T-helper 1 cell (primary cell): Measurements from ENCODE around the gene MCCD1.
"Not testable (repeated sequence)": the region's sequence is repeated elsewhere in the genome, so short reads cannot be mapped to it uniquely, and the experiment has no call there.

Source experiments
- DNase-seq, 5 donors: peaks; one replicate each; pipeline ENCODE4 v3.0.0-alpha.2; 2012 to 2020
- total RNA-seq, 4 donors: gene quantifications; one replicate each; lab custom pipeline; 2026; lab: John Stamatoyannopoulos, UW

Gene MCCD1
- 0 reads per million in 4 donors for total RNA-seq

DNA sequence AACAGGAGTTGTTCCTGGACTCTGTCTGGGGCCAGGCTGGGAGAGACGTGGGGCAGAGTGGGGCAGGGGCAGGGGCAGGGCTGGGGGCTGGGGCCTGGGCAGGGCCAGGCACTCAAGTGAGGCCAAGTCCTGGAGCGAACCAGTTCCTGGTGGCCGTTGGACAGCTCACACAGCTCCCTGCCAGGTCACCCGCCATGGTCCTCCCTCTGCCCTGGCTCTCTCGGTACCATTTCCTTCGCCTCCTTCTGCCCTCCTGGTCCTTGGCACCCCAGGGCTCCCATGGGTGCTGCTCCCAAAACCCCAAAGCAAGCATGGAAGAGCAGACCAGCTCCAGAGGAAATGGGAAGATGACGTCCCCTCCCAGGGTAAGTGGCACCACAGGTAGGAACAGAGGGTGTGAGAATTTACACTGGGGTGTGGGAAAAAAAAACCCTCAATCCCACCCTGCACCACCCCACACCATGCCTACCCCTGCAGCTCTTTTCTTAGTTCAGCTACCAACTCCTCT is at the start of gene MCCD1:
TSS of gene MCCD1 (plus strand) at position 142 of the 508 bp plus-strand sequence. CDS start at position 195, 53 bp downstream.
- no peak for DNase-seq

- no peak for DNase-seq
Observed at GRCh38 chr6:31479151-31479932, 49.4 kb upstream of the MCCD1 start.

- DNase-seq = no peak
Observed at GRCh38 chr6:31479933-31480535, 48.7 kb upstream of the MCCD1 start.

DNA sequence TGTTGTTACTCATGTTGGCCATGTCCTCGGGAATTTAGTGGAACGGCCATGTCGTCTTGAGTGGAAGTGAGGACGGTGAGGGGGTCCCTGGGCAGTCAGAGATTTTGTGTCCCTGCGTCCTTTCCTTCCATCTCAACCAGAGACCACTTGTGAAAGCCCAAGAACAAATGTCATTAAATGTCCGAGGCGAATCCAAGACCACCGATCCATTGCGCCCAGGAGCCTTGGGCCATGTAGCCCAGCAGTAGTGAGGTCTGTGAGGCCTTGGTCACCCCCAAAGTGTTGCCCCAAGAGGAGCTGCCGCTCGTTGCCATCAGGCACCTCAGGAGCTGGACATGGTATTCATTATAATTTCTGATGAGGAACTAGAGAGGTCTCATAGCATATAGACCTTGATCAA is 48.2 kb upstream of the MCCD1 start:
- DNase-seq = no peak

DNA sequence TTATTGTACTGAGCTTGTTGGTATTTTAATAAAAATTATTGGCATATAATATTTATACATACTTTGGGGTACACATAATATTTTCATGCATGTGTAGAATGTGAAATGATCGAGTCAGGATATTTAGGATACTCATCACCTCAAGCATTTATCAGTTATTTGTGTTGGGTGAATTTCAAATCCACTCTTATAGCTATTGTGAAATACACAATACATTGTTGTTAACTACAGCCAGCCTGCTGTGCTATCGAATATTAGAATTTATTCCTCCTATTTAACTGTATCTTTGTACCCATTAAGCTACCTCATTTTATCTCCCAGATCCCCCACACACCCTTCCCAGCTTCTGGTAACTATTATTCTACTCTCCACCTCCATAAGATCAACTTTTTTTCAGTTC is 45.4 kb upstream of the MCCD1 start:
- no peak for DNase-seq

DNA sequence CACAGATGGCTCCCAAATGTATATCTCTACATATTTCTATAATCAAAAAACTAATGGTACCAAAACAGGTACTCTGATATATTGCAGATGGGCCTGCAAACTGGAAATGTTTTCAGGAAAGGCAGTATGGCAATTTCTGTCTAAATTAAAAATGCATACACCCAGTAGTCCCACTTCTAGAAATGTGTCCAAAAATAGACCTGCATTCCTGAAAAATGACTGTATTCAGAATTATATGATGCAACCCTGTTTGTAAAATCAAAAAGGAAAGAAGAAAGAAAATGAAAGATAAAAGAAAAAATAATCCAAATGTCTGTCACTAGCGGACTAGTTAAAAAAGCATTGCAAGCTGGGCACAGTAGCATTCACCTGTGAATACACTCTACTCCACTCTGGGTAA is 43.7 kb upstream of the MCCD1 start:
- no peak for DNase-seq

GRCh38 chr6:31486065-31486837 is 42.5 kb upstream of the MCCD1 start:
- DNase-seq = not testable (repeated sequence)

DNA sequence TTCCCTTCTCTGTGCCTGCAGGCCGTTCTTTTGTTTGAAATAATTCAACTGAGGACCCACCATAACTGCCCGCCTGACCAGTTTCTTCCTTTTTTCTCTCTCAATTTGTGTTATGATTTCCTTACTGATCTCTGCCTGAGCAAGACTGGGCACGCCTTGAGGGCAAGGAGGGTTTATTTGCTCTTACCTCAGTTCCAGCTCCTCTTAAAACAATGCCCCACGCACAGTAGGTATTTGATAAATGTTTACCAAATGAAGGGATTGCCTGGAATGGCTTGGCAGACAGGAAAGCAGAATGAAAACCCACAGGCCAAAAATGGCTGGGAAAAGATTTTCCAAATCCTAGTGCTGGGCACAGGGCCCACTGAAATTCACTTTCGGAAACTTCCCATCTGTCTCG is 41.1 kb upstream of the MCCD1 start:
- DNase-seq = not testable (repeated sequence)

GRCh38 chr6:31489086-31489485 is 39.7 kb upstream of the MCCD1 start:
- DNase-seq = no peak

GRCh38 chr6:31490115-31490873 is 38.5 kb upstream of the MCCD1 start:
- no peak for DNase-seq

GRCh38 chr6:31493550-31493874 is 35.2 kb upstream of the MCCD1 start:
- not testable (repeated sequence) for DNase-seq

GRCh38 chr6:31493875-31494694 is 34.7 kb upstream of the MCCD1 start:
- DNase-seq = peak; percentile 50 to 76 (median 61)

GRCh38 chr6:31495580-31495979 is 33.2 kb upstream of the MCCD1 start:
- DNase-seq = no peak

DNA sequence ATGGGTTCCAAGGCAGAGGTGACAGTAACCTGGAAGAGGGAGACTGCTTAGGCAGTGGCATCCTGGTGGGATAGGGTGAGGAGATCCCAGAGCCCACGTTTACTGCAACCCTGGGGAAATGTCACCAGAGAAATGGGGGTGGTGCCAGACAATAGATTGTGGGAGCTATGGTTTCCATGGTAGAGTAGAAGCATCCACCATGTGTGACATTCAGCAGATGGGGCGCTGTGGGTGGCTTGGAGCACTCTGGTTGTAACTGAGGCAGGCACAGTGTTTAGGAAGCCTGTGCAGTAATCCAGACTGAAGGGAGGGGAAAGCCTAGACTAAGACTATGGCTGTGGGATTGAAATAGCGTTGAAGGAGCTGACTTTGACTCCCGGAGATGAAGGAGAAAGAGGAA is 31.9 kb upstream of the MCCD1 start:
- DNase-seq = not testable (repeated sequence)

DNA sequence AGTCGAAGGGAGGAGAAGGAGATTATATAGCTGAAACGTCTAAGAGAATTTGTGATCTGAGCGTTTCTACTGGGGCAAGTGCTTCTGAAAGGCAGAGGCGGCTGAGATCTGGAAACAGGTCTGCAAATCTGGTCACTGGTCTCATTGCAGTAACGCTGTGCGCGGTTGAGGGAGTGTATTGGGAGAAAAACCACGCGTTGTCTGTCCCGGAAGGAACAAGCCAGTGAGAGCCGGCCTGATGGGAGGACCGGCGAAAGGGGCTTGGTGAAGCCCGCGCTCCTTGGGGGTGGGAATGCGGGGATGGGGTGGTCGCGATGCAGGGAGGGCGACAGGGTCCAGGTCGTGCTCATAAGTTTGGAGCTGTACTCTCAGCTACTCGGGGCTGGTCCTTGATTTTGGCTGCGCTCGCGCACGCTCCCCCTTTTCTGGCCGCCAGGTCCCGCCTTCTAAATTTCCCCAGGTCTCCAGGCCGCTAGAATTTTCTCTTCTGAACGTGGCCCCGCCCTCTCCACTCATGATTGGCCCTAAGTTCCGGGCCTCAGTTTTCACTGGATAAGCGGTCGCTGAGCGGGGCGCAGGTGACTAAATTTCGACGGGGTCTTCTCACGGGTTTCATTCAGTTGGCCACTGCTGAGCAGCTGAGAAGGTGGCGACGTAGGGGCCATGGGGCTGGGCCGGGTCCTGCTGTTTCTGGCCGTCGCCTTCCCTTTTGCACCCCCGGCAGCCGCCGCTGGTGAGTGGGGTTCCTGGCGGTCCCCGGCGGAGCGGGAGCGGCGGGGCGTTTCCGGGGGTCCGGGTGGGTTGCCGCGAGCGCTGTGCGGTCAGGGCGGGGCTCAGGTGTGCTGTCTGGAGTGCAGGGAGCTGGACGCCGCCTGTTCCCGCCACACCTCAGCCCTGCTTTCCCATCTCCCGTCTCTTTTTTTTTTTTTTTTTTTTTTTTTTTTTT is 31.0 kb upstream of the MCCD1 start, which contains the start of gene MICB:
TSS of gene MICB (plus strand) at position 615 of the 946 bp plus-strand sequence. CDS start at position 664, 49 bp downstream.
- DNase-seq = peak; percentile 79 to 87 (median 83)

GRCh38 chr6:31498748-31499147 is 30.0 kb upstream of the MCCD1 start:
- no peak for DNase-seq

DNA sequence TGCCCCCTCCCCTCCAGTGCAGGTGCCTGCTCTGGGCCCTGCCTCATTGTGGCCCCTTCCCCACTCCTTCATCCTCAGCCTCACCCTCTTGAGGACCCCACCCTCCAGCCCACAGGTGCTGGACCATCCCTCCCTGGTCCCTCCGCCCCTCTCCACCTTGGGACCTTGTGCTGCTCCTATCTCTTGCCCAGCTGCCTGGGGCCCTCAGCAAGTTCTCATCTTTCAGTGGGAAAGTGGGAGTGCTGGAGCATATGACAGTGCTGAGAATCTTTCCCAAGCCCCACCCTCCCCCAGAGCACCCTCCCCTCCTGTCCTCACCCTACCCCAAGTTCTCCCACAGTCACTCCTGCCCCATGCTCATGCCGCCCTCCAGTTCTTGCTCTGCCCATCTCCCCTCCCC is 29.1 kb upstream of the MCCD1 start:
- not testable (repeated sequence) for DNase-seq

- DNase-seq = no peak
Observed at GRCh38 chr6:31502586-31502985, 26.2 kb upstream of the MCCD1 start.

GRCh38 chr6:31509036-31509435 is 19.7 kb upstream of the MCCD1 start:
- DNase-seq = not testable (repeated sequence)

GRCh38 chr6:31510007-31510406 is 18.8 kb upstream of the MCCD1 start:
- no peak for DNase-seq
